IMR-90 (cell line): ENCODE measurements around the gene WDR45B. TPM values are rescaled to one million over a fixed set of nuclear protein-coding genes. Genes with fewer than 3 reads are reported as not detected.
A peak's percentile ranks its signal among the peaks of the same experiment; 100 is the strongest.

Source experiments
- ATAC-seq: fragments of 200-7000 bp; cut with Tn5 transposase; 2 replicates; pipeline ENCODE4 v1.9.1; 2020; ENCODE audit warnings: low read depth, mild to moderate bottlenecking, moderate library complexity
- BruUV-seq: library from RNA; stranded (reverse); fragments of 400-500 nt; replicated peaks from 2 replicates; lab custom pipeline; 2021; lab: Mats Ljungman, UMichigan
- CTCF ChIA-PET: fragments of 300-600 bp; formaldehyde crosslinking; extraction: SDS; loops from one replicate; lab custom pipeline; 2021; ENCODE audit warnings: antibody characterized with exemption; lab: Yijun Ruan, JAX
- POLR2A ChIA-PET: fragments of 300-600 bp; sonication (Branson Sonifier 250); formaldehyde crosslinking; loops from one replicate; lab custom pipeline; 2022; ENCODE audit warnings: antibody characterized with exemption; ENCODE audit not compliant: unreplicated experiment; lab: Charles Lee
- DNase-seq: peaks from one replicate; pipeline ENCODE4 v3.0.0; 2013
- H2AFZ ChIP-seq: replicated peaks from 2 replicates; pipeline ENCODE3; 2013; ENCODE audit warnings: low read length, mild to moderate bottlenecking; ENCODE audit not compliant: poor library complexity
- H2AK5ac ChIP-seq: 2 replicates; pipeline ENCODE4 v1.6.1; 2013; ENCODE audit warnings: low read depth, low read length, inconsistent platforms
- H2AK9ac ChIP-seq: replicated peaks from 2 replicates; pipeline ENCODE3; 2013; ENCODE audit warnings: mild to moderate bottlenecking, low read depth, low read length, moderate library complexity; ENCODE audit not compliant: poor library complexity
- H2BK120ac ChIP-seq: 2 replicates; pipeline ENCODE4 v1.6.1; 2013; ENCODE audit warnings: low read depth, low read length, inconsistent platforms
- H2BK15ac ChIP-seq: 3 replicates; pipeline ENCODE4 v1.6.1; 2013; ENCODE audit warnings: low read depth, low read length, inconsistent platforms
- H2BK20ac ChIP-seq: 2 replicates; pipeline ENCODE4 v1.6.1; 2013; ENCODE audit warnings: low read depth, mild to moderate bottlenecking, inconsistent platforms, low read length, moderate library complexity
- H2BK5ac ChIP-seq: 2 replicates; pipeline ENCODE4 v1.6.1; 2013; ENCODE audit warnings: mild to moderate bottlenecking, low read depth, low read length, inconsistent platforms; ENCODE audit not compliant: poor library complexity, severe bottlenecking
- H3K14ac ChIP-seq: replicated peaks from 2 replicates; pipeline ENCODE4 v1.6.1; 2013; ENCODE audit warnings: low read depth, low read length, inconsistent platforms
- H3K18ac ChIP-seq: 2 replicates; pipeline ENCODE4 v1.6.1; 2013; ENCODE audit warnings: low read depth, low read length, control low read depth
- H3K23ac ChIP-seq: 2 replicates; pipeline ENCODE4 v1.6.1; 2013; ENCODE audit warnings: low read depth, low read length, inconsistent platforms
- H3K27ac ChIP-seq: 2 replicates; pipeline ENCODE4 v1.5.1; 2013; ENCODE audit warnings: mild to moderate bottlenecking, control low read depth, low read length; ENCODE audit not compliant: insufficient read depth
- H3K27me3 ChIP-seq: 2 replicates; pipeline ENCODE4 v1.6.1; 2013; ENCODE audit warnings: low read length; ENCODE audit not compliant: control insufficient read depth, insufficient read depth
- H3K36me3 ChIP-seq: 2 replicates; pipeline ENCODE4 v1.6.1; 2013; ENCODE audit warnings: low read length, mixed read lengths; ENCODE audit not compliant: control insufficient read depth, insufficient read depth
- H3K4ac ChIP-seq: 2 replicates; pipeline ENCODE4 v1.6.1; 2013; ENCODE audit warnings: low read depth, low read length, inconsistent platforms
- H3K4me1 ChIP-seq: 2 replicates; pipeline ENCODE4 v1.6.1; 2013; ENCODE audit warnings: low read length, mixed read lengths; ENCODE audit not compliant: control insufficient read depth, insufficient read depth
- H3K4me2 ChIP-seq: 2 replicates; pipeline ENCODE4 v1.6.1; 2013; ENCODE audit warnings: low read depth, mild to moderate bottlenecking, control low read depth, low read length, moderate library complexity
- H3K4me3 ChIP-seq: 2 replicates; pipeline ENCODE4 v1.5.1; 2013; ENCODE audit warnings: low read depth, mild to moderate bottlenecking, control low read depth, low read length, moderate library complexity; ENCODE audit not compliant: insufficient read depth
- H3K56ac ChIP-seq: 2 replicates; pipeline ENCODE4 v1.6.1; 2013; ENCODE audit warnings: low read length, inconsistent platforms; ENCODE audit not compliant: insufficient read depth; ENCODE audit errors: extremely low read depth
- H3K79me1 ChIP-seq, 2 experiments: 2 replicates each; pipeline ENCODE4 v1.6.1; 2013; ENCODE audit warnings: low read length in 2 of 2, inconsistent platforms in 1 of 2, low read depth in 1 of 2
- H3K9ac ChIP-seq: 2 replicates; pipeline ENCODE4 v1.6.1; 2013; ENCODE audit warnings: low read depth, low read length, control low read depth
- H3K9me1 ChIP-seq: 2 replicates; pipeline ENCODE4 v1.6.1; 2013; ENCODE audit warnings: low read length, inconsistent platforms; ENCODE audit not compliant: insufficient read depth
- H3K9me3 ChIP-seq: 2 replicates; pipeline ENCODE4 v1.6.1; 2013; ENCODE audit warnings: low read length; ENCODE audit not compliant: control insufficient read depth, insufficient read depth
- H4K20me1 ChIP-seq: 2 replicates; pipeline ENCODE4 v1.6.1; 2013; ENCODE audit warnings: low read length, inconsistent platforms; ENCODE audit not compliant: insufficient read depth
- H4K5ac ChIP-seq: 2 replicates; pipeline ENCODE4 v1.6.1; 2013; ENCODE audit warnings: mild to moderate bottlenecking, low read depth, low read length, control low read depth
- H4K8ac ChIP-seq, 2 experiments: 2 replicates each; pipeline ENCODE4 v1.6.1; 2013; ENCODE audit warnings: low read depth in 2 of 2, low read length in 2 of 2, control low read depth in 1 of 2, inconsistent platforms in 1 of 2
- H4K91ac ChIP-seq: 2 replicates; pipeline ENCODE4 v1.6.1; 2013; ENCODE audit warnings: low read depth, low read length, inconsistent platforms; ENCODE audit not compliant: insufficient read depth
- NFE2L2 ChIP-seq: fragments of 150-350 bp; IDR thresholded peaks from 2 replicates; pipeline ENCODE4 v1.6.1; 2016; ENCODE audit warnings: low read depth, mild to moderate bottlenecking, low read length
- POLR2A ChIP-seq: IDR thresholded peaks from 2 replicates; pipeline ENCODE4 v1.6.1; 2012; ENCODE audit warnings: mild to moderate bottlenecking, low read depth, low read length
- WGBS, 2 experiments: methylation state at CpG; one replicate each; pipeline versions ENCODE4 v1.1.5 to v1.1.7; 2013; ENCODE audit warnings: missing lambda C conversion rate in 2 of 2; ENCODE audit not compliant: insufficient read length in 1 of 2; ENCODE audit errors: extremely low coverage in 2 of 2; 5-methylcytosine and 5-hydroxymethylcytosine counted together
- dilution Hi-C: fragments of 300-500 bp; cut with HindIII; formaldehyde crosslinking; loops from one replicate; pipeline ENCODE4 v1.14.3; 2018; ENCODE audit warnings: low sequenced_read_pairs; ENCODE audit not compliant: unreplicated experiment
- in situ Hi-C: fragments of 300-500 bp; cut with MboI; formaldehyde crosslinking; loops from 3 replicates; pipeline ENCODE4 v1.14.3; 2019; ENCODE audit warnings: low sequenced_read_pairs, inconsistent platforms, mixed read lengths
- intact Hi-C: fragments of 100-400 bp; cut with micrococcal nuclease; formaldehyde crosslinking; loops from 2 replicates; pipeline ENCODE4 v1.10.0; 2022
- polyA plus RNA-seq, 3 experiments: library from polyadenylated mRNA; depleted of rRNA; stranded (reverse); fragments of >200 nt; gene quantifications; 2 replicates each; pipeline ENCODE4 v1.2.3, GENCODE V29; 2012; ENCODE audit warnings: low replicate concordance in 1 of 3
- total RNA-seq: library from RNA; depleted of rRNA; stranded (reverse); fragments of >200 nt; gene quantifications from 2 replicates; pipeline ENCODE4 v1.2.3, GENCODE V29; 2012

The WDR45B gene
- total and polyA plus RNA-seq, 2 of the 4 experiments (the other 2 are of a cell fraction), result 98.2 to 110 TPM

DNA sequence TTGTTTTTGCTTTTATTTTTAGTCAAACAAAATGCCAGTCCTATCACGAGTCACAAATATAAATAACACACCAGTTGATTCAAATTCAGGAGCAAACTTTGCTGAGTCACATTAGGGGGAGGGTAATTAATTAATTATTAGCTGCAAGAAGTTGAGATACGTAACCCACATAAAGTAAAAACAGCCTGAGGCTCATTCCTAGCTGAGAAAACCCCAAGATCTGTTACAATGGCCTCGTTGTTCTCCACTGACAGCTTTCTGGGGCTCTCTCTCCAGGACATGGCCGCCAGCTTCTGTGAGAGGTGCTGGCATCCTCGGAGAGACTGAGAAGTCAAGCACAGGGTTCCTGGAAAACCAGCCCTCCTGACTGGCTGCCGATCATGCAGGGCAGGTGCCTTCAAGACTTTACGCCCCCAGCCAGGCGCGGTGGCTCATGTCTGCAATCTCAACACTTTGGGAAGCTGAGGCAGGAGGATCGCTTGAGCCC lies 39.2 kb upstream of the WDR45B start:
- Histone ChIP-seq H3K23ac (no peak overlapping the region), H3K36me3 (no peaks in the 10 kb centered on the region; the same call in 1 of the 2 replicates), H3K27ac (no peak overlapping the region), H4K5ac (no peak overlapping the region), H3K4me1 (no peaks in the 10 kb centered on the region), H2BK20ac (no peak overlapping the region), H3K4ac (no peak overlapping the region), H3K4me3 (no peak overlapping the region), H3K9me1 (no peaks in the 10 kb centered on the region), H3K9ac (no peak overlapping the region), H2AFZ (no peak overlapping the region), H4K8ac (no peak overlapping the region), H3K14ac (no peak overlapping the region), H2BK15ac (no peak overlapping the region), H4K91ac (no peak overlapping the region), H3K4me2 (no peak overlapping the region), H3K79me1 (no peaks in the 10 kb centered on the region), H3K18ac (no peak overlapping the region), H2AK5ac (no peak overlapping the region), H3K27me3 (no peaks in the 10 kb centered on the region), H2BK5ac (no peak overlapping the region), H2AK9ac (no peak overlapping the region), H3K9me3 (no peaks in the 10 kb centered on the region), H2BK120ac (no peak overlapping the region), H4K20me1 (no peaks in the 10 kb centered on the region), H3K56ac (no peak overlapping the region)
- in situ Hi-C loops, result no loop called here
- DNase-seq (peak; percentile 15), ATAC-seq (peak; percentile 29)
- intact Hi-C loops, result no loop called here
- CTCF ChIA-PET, result no interaction called here
- TF ChIP-seq POLR2A (no peak), NFE2L2 (peak; percentile 78)
- no TSS peak for BruUV-seq
- POLR2A ChIA-PET, result no interaction called here
- dilution Hi-C loops, result no loop called here
- 0% methylated on average over 1 of the region's 10 CpGs; no CpG with 5 or more reads in 1 of the 2 experiments for WGBS, 2 experiments
